Activated CD4-positive, alpha-beta T cell treated with anti-CD3 and anti-CD28 coated beads for 1 hour (primary cell): ENCODE measurements around the gene PKM.
"Not testable (repeated sequence)": the region's sequence is repeated elsewhere in the genome, so short reads cannot be mapped to it uniquely, and the experiment has no call there.

Experiments
- DNase-seq: peaks from one replicate; pipeline ENCODE4 v3.0.0-alpha.2; 2020

PKM gene

DNA sequence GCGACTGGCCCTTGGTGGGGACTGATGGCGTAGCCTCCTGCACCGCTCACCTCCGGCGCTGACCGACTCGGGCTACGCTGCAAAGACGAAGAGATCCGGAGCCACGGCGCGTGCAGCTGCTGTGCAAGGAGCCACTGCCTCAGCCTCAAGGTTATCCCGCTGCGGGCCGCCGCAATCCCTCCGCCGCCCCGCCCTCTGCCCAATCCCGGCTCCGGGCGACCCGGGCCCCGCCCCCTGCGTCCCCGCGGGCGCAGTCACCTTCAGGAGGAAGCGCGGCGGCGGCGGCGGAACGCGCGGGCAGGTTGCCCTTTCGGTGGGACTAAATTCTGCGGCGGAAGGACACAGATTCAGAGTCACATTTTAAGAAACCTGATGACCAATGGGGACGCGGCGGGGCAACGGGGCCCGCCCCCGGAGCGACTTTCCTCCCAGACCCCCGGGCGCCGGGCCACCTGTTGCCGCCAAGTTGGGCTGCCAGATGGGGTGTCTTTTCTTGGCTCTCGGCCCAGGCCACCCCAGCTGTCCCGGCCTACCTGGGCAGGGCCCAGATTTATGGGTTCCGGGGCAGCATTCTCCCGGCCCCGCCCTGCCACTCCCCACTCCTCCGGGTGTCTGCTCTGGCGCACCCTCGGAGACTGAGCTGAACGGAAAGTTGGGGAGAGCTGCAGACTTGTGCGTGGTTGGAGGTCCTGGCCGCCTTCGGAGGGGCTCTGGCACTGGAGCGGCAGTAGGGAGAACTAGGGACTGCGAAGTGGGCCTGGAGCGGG, at the start of gene PKM:
Gene PKM (minus strand): TSS at position 125 of the 767 bp plus-strand sequence. CDS start 12,093 bp downstream, outside the sequence.
- peak; percentile 86 for DNase-seq

DNA sequence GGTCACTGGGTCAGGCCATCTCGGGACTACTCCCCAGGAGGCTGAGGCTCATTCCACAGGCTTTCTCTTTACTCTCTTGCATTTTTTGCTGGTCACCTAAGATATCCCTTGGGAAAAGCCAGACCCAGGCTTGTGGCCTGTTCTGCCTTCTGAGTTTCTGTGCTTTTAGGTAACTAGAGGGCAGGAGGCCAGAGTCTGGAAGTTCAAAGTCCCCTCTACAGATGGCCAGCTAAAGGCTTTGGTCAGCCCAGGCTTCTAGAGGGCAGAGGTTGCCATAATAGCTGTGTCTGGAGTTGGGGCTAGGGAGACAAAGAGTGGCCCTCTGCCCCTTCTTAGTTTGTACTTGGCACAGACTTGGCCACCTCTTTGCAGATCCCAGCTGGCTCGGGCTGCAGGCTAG, 49.8 kb upstream of the PKM start:
- DNase-seq: no peak

DNA sequence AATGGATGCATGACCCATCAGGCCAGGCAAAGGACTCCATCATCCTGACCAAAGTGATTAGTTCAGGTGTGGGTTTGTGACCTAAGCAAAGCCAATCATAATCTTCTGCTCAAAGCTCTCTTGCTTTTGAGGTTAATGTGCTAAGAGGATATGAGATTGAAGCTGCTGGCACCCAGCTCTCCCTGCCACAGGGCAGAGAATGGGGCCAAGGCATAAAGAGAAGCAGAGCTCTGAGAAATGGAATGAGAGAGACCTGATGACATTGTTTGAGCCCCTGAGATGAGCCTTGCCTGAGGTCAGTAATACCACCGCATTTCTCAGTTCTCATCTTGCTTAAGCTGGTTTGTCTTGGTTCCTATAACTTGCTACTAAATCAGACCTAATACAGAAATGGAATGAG, 47.7 kb upstream of the PKM start:
- DNase-seq: no peak

DNA sequence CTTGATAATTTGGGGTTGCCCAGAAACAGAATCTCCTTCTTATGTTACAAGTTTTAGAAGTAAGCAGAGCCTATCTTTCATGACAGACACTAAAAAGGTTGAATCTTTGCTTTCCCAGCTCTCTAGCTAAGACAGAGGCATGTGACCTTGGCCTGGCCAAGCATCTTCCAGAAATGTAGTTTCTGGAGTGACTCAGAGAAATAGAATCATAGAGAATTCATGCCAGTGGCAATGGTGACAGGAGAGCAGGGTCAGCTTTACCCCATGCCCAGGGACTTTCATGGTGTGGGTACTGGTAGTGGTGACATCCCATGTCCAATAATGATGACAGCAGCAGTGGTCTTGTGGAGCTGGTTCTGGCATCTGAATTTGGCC, 45.3 kb upstream of the PKM start:
- no peak for DNase-seq

DNA sequence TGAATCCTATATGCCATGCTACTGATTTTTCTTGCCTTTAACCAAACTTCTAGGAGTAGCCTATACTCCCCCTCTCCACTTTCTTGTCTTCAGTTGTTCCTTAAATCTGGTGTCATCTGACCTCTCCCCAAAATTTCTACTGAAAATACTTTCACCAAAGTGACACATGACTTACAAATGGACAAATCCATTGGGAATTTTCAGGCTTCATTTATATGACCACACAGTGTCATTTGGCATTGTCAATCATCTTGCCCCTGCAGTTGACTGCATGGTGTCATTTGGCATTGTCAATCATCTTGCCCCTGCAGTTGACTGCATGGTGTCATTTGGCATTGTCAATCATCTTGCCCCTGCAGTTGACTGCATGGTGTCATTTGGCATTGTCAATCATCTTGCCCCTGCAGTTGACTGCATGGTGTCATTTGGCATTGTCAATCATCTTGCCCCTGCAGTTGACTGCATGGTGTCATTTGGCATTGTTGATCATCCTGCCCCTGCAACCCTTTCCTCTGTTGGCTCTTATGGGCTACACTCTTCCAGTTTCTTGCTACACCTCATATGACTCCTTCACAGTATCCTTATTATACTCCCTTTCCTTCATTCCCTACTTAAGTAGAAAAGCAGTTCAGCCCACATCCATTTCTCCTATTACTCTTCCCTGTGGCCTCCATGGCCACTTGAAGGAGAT, 44.8 kb upstream of the PKM start:
- not testable (repeated sequence) for DNase-seq

DNA sequence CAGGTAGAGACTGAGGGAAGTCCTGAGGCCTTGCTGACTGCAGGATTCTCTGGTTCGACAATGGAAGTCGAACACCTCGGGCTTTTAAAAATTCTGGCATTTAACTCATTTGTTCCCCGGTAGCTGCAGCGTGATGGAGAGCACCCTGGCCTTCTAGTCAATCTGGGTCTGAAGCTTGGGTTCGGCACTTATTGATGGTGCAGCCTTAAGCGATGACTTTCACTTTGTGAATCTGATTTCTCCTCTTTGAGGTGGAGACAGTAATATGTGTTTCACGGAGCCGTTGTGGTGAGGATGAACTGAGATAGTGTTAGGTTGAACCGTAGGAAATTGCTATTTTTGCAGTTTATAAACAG, 42.0 kb upstream of the PKM start:
- DNase-seq: no peak

DNA sequence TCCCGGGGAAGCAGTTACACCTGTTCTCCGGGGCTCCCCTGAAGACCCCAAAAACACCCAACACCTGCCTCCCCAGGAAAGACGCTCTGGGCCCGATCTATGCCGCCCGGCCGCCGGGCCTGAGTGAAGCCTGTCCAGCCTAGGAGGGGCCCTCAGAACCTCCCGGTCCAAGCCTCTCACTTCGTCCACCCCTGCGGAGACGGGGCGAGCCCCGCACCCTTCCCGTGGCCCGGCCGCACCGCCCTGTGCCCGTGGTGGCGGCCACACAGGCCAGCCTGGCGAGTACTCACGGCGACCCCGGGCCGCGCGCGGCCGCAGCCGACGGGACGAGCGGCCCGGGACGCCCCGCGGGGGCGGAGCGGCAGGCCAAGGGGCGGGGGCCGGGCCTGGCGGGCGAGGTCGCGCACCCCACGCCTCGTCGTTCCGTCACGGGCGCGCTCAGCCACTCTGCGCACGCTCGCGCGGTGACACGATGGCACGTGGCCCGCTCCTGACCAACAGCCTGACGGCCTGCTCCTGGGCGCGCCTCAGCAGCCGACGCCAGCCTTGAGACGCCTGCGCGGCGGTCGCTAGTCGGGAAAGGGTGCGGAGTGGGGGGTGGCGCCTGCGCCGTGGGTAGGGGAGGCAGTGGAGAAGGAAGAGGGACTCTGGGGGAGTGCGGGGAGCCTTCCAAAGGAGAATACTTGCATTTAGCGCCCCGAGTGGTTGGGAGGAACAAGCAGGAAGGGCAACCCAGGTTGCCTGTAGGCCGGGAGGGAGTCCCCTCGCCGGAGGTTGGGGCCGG, 41.4 kb upstream of the PKM start, which contains the start of gene PARP6:
Gene PARP6 (minus strand): TSS at position 342 of the 784 bp plus-strand sequence. CDS start 5,077 bp downstream, outside the sequence.
- DNase-seq: peak; percentile 98

DNA sequence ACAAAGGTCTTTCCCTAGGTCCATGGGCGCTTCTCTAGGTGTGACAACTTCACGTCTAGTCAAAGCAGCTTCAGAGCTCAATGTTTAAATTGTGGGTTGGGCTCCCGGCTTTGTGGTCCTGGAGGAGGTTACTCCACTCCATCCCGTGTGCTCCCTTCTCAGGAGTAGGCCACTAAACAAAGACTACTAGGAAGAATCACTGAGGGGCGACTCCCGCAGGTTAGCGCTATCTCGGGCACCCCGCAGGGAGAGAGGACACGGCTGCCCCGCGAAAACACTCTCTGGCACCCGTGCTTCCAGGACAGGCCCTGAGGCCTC, 40.9 kb upstream of the PKM start:
- DNase-seq: no peak

DNA sequence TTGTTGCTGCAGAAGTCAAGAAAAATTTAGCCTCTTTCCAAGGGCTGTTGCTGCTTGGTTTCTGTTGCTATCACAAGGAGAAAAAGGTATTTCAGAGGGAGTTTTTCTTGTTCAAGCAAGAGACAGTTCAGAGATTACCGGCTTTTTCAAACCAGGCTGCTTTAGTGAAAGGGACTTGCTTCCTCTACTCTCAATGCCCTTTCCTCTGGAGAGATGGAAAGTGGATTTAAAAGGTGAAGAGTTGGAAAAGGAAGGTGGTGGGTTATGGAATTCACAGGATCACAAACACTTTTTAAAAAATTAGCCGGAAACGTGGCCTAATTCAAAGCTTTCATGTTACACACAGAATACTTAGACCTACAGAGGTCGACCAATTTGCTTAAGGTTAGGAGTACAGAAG, 40.2 kb upstream of the PKM start:
- DNase-seq: no peak

DNA sequence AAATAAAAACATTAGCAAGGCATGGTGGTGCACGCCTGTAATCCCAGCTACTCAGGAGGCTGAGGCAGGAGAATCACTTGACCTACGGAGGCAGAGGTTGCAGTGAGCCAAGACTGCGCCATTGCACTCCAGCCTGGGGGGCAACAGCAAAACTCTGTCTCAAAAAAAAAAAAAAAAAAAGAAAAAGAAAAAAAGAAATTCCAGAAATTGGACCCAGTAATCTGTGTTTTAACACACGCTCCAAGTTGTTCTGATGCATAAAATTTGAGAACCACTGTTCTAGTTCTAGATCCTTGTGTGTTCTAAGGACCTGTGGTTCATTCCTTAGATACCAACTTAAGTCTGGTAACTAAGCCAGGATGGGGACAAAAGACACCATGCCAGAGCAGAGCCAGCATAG, 38.7 kb upstream of the PKM start:
- no peak for DNase-seq

DNA sequence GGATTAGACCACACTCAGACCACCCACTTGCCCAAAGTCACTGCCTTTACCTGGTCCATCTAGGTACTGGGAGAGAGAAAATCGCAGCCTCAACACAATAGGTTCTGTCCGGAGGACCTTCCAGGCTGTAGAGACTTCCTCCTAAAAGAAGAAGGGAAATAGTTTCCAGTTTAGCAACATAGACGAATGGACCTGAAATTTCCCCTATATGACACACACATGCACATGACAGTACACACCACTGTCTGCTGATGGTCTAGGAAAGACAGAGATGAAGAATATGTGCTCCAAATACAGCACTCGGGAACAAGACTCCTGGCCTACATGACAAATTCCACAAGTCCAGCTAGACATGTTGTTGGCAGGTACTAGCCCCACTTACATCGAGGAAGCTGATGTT, 34.0 kb upstream of the PKM start:
- no peak for DNase-seq

DNA sequence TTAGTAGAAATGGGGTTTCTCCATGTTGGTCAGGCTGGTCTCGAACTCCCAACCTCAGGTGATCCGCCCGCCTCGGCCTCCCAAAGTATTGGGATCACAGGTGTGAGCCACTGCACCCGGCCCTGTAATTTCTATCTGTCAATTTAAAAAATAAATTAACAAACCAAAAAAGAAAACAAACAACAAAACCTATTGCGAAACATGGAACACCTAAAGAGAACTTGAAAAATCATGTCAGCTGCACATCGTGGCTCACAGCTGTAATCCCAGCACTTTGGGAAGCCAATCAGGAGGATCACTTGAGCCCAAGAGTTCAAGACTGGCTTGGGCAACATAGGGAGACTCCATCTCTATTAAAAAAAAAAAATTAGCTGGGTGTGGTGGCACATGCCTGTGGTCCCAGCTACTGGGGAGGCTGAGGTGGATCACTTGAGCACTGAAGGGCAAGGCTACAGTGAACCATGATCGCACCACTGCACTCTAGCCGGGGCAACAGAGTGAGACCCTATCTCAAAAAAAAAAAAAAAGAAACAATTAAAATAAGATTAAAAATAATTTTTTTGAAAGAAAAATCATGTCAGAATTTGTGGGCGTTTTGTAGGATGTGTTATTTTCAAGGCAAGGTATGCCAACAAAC, 21.8 kb upstream of the PKM start:
- DNase-seq: no peak

DNA sequence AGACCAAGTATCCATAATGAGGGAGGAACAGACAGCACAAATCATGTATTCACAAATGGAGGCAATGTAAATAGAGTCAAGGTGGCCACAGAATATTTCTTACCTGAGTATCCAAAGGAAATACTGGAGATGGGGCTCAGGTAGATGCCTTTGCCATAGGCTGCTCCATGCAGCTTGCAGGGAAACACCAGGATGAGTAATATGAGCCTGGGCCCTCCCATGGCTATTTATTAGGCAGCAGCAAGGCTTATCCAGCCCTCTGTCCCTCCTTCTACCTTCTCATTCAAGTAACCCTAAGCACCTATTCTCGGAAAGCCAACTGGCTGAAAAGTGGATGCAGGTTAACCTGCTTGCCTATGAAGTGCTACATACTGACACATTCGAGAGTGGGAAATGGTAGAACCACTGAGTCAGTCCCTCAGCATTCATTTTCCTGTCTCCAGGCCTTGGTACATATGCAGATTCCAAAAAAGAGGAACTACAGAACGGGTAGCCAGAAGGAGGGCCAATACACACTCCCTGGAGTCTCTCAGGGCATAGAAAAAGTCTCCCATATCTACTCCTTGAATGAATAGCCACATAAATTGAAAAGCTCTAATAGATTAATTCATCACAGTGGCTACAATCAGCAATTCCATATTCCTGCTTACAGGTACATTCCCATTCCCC, 18.3 kb upstream of the PKM start:
- DNase-seq: no peak

DNA sequence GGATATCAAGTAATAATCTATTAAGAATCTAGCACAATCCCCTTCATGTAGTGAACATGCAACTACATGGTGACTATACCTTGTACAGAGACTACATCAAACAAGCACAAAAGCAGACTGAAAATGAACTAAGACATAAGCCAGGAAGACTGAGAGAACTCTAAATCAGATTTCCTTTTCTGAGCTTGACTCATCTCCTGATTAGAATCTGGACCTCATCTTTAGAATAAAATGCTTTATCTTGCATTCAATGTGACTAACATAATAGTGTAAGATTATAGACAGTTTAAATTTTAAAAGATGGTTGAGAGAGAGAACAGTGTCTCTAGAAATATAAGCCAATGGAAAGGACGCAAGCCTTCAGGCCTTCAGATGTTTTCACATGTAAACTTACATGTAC, 17.5 kb upstream of the PKM start:
- no peak for DNase-seq

DNA sequence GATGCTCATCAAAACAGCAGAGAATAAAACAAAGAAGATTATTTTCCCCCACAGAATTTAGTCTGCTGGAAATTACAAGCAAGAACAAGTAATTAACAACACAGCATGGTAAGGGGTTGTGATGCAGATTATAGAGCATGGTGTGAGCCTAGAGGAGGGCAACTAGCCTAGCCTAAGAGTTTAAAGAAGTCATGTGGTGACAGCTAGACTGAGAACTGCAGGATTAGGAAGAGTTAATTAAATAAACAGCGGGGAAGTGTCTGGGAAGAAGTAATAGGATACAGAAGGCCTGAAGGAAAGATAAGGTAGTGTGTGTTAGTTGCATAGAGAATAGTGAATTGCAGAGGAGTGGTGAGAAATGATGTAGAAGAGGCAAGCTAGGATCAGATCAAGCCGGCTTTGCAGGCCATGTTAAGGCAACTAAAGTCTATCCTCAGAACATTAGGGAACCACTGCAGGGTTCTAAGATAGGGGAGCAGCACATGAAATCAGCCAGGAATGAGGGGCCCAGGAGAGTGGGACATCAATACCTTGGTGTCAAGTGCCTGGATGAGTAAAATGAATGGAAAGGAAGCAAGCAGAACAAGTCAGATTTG, 11.9 kb upstream of the PKM start:
- no peak for DNase-seq

DNA sequence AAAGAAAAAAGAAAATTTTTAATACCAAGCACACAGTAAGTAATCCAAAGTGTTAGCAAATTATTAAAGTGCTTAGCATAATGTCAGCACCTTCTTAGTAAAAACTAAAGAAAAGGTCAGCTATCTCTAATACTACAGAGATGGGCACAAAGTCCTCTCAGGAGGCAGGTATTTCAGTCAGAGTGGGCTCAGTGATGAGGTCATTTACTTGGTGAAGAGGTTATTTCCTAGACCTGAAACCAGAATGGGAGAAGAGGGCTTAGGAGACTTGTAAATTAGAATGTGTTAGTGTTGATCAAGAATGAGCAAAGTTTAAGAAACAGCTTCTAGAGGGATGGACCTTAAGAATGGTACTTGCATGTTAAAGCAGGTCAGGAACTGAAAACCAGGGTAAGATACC, 8.7 kb upstream of the PKM start:
- DNase-seq: no peak

DNA sequence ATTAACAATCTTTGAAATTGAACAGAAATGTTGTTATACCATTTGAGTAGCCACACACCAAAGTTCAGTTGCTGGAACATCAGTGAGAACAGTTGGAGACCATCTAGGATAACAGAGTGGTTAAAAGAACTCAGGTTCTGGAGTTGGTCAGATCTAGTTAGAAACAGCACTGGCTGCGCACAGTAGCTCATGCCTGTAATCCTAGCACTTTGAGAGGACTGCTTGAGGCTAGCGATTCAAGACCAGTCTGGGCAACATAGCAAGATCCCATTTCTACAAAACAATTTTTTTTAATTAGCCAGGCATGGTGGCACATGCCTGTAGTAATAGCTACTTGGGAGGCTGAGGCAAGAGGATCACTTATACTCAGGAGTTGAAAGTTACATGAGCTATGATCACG, 7.6 kb upstream of the PKM start:
- DNase-seq: no peak

DNA sequence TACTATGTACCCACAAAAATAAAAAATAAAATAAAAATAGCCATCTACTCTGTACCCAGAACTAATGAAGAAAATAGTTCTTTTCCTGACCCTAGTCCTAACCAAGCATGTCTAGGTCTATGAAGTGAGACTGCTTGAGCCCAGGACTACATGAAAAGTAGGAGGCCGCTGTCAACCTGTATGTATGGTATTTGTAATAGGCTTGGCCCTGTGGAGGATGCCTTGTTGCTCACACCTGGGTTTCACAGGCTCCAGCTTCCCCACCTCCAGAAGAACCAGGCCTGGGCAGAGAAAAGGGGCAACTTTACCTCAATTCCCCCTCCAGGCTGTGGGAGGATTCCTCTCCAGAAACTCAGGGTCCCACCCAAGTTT, 6.8 kb upstream of the PKM start:
- no peak for DNase-seq

DNA sequence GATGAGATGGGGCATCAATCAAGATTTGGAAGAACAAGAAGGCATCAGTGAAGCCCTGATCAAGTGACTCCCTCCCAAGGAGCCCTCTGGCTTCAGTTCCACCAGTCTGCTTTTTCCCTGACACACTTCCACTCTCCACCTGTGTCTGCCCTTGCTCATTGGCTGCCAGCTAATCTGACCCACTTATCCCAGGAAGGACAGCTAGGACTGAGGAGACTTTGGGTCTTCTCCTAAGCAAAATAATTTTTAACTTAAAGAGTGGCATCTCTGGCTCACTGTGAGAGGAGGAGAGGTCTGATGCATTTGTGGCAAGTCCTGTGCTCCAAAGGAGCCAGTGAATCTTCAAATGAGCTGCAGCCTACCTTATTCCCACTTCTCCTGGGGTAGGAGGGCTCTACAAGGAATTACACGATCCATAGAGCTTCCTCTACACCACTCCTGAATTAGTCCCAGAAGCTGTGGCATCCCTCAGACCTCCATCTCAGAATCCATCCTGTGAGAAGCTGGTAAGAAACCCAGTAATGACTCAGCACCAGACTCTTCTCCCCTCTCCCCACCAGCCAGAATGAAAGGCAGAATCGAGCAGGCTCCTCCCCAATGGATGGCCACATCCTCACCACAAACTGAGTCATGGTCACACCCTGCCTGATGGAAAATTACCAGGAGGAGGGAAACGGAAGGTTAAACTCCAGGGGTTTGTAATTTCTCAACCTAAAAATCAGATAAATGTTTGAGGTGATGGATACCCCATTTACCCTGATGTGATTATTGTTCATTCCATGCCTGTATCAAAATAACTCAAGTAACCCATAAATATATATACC, 6.3 kb upstream of the PKM start:
- DNase-seq: peak; percentile 32

DNA sequence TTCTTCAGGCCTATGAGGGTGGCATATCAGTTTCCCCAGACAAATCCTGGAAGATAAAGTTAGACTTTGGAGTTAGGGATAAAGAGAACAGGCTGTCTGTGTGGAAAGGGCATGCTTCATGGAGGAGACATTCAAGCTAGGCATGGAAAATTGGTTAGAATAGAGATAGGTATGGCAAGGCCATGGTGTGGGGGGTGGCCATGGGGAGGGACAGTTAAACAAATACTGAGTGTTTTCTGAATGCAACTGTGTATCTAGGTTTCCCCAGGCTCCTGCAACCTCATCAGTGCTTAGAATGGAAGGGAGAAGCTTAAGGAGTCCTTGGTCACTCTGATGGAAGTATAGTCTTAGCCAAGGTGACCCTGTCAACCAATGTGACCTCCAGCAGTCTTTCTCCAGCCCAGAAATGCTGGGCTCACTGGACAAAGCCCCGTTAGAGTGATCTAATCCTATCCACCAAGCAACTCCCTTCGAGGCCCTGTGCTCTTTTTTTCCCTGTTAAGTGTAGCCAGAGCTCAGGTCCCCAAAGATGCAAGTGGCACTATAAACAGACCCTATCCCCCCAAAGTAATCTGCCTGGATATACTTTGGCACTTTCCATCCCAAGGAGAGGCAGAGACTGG, 5.5 kb upstream of the PKM start:
- no peak for DNase-seq

DNA sequence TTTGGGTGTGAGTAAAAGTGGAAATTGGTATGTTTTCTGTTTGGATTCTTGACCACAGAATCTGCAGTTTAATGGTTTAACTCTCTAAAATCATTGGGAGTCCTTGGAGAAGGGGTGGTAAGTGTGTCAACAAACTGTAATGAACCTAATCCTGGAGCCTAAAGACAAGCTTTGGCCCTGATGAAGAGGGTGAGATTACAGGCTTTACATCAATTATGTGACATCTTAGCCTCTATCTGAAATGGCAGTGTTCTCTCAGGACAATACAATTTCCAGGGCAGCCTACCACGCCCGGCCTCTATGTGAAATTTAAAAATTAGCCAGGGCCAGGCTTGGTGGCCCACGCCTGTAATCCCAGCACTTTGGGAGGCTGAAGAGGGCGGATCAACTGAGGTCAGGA, 4.3 kb upstream of the PKM start:
- no peak for DNase-seq
